ENCODE results near the gene SEPTIN11.
A peak's percentile ranks its signal among the peaks of the same experiment; 100 is the strongest.

The SEPTIN11 gene

GRCh38 chr4:76949276-76950051 lies at the start of gene SEPTIN11:
Gene SEPTIN11 (plus strand): TSS chr4:76949752. CDS start chr4:76949904, 152 bp downstream.
- Histone ChIP-seq H3K9me3 (no peaks in the 10 kb centered on the region), H3K27me3 (ENCODE audit: low read depth) (no peaks in the 10 kb centered on the region), H3K36me3 (replicated peaks) (no peaks in the 10 kb centered on the region), H3K4me1 (peaks cover 30% of the 10 kb centered on the region), H3K4me3 (peak within 1 kb of the TSS; percentile 70)
- in situ Hi-C loops (cut with MboI; ENCODE audit: low sequenced_read_pairs): no loop called here
- peak; percentile 90 to 96 for DNase-seq (ENCODE audit: low spot score in 2 of 2)

GRCh38 chr4:76902233-76902890 lies 47.2 kb upstream of the SEPTIN11 start:
- Histone ChIP-seq H3K27me3 (ENCODE audit: low read depth) (peaks cover 9% of the 10 kb centered on the region), H3K36me3 (replicated peaks) (no peaks in the 10 kb centered on the region)

GRCh38 chr4:76904646-76905190 lies 44.8 kb upstream of the SEPTIN11 start:
- no peaks in the 10 kb centered on the region for H3K9me3 ChIP-seq
- no peaks in the 10 kb centered on the region for H3K36me3 ChIP-seq (replicated peaks)
- DNase-seq (ENCODE audit: low spot score in 2 of 2): no peak
- H3K27me3 ChIP-seq (ENCODE audit: low read depth): peaks cover 4% of the 10 kb centered on the region
- H3K4me1 ChIP-seq: no peaks in the 10 kb centered on the region
- H3K4me3 ChIP-seq: no peak overlapping the region
- in situ Hi-C loops (cut with MboI; ENCODE audit: low sequenced_read_pairs): no loop called here

More at GRCh38 chr4:76902233-76902890, 47.2 kb upstream of the SEPTIN11 start:
- Histone ChIP-seq H3K4me1 (no peaks in the 10 kb centered on the region), H3K4me3 (no peak overlapping the region), H3K9me3 (no peaks in the 10 kb centered on the region)
- no peak for DNase-seq (ENCODE audit: low spot score in 2 of 2)
- in situ Hi-C loops (cut with MboI; ENCODE audit: low sequenced_read_pairs): no loop called here

- in situ Hi-C loops (cut with MboI; ENCODE audit: low sequenced_read_pairs): no loop called here
- DNase-seq (ENCODE audit: low spot score in 2 of 2): no peak
- no peaks in the 10 kb centered on the region for H3K9me3 ChIP-seq
- no peaks in the 10 kb centered on the region; the same call in none of the 2 replicates for H3K27me3 ChIP-seq (ENCODE audit: low read depth)
- no peak overlapping the region for H3K4me3 ChIP-seq
- no peaks in the 10 kb centered on the region for H3K36me3 ChIP-seq (replicated peaks)
- H3K4me1 ChIP-seq: no peaks in the 10 kb centered on the region
These were observed 44.0 kb upstream of the SEPTIN11 start for GRCh38 chr4:76905521-76905920.

GRCh38 chr4:76909711-76910110 lies 39.8 kb upstream of the SEPTIN11 start:
- in situ Hi-C loops (cut with MboI; ENCODE audit: low sequenced_read_pairs): no loop called here
- Histone ChIP-seq H3K4me1 (no peaks in the 10 kb centered on the region), H3K9me3 (no peaks in the 10 kb centered on the region), H3K36me3 (replicated peaks) (no peaks in the 10 kb centered on the region), H3K4me3 (no peak overlapping the region), H3K27me3 (ENCODE audit: low read depth) (peaks cover 2% of the 10 kb centered on the region)
- no peak for DNase-seq (ENCODE audit: low spot score in 2 of 2)

GRCh38 chr4:76920715-76921114 lies 28.8 kb upstream of the SEPTIN11 start:
- Histone ChIP-seq H3K4me3 (no peak overlapping the region), H3K9me3 (no peaks in the 10 kb centered on the region), H3K36me3 (replicated peaks) (no peaks in the 10 kb centered on the region), H3K4me1 (no peaks in the 10 kb centered on the region), H3K27me3 (ENCODE audit: low read depth) (no peaks in the 10 kb centered on the region; the same call in 1 of the 2 replicates)
- in situ Hi-C loops (cut with MboI; ENCODE audit: low sequenced_read_pairs): no loop called here
- DNase-seq (ENCODE audit: low spot score in 2 of 2): no peak

- in situ Hi-C loops (cut with MboI; ENCODE audit: low sequenced_read_pairs): no loop called here
- Histone ChIP-seq H3K4me3 (no peak overlapping the region), H3K9me3 (no peaks in the 10 kb centered on the region), H3K27me3 (ENCODE audit: low read depth) (no peaks in the 10 kb centered on the region; the same call in 1 of the 2 replicates), H3K36me3 (replicated peaks) (no peaks in the 10 kb centered on the region), H3K4me1 (no peaks in the 10 kb centered on the region)
- no peak for DNase-seq (ENCODE audit: low spot score in 2 of 2)
These were observed 25.8 kb upstream of the SEPTIN11 start for GRCh38 chr4:76923619-76924357.

GRCh38 chr4:76926841-76927240 lies 22.7 kb upstream of the SEPTIN11 start:
- DNase-seq (ENCODE audit: low spot score in 2 of 2): no peak
- in situ Hi-C loops (cut with MboI; ENCODE audit: low sequenced_read_pairs): no loop called here
- H3K27me3 ChIP-seq (ENCODE audit: low read depth): no peaks in the 10 kb centered on the region; the same call in 1 of the 2 replicates
- no peaks in the 10 kb centered on the region for H3K9me3 ChIP-seq
- H3K36me3 ChIP-seq (replicated peaks): no peaks in the 10 kb centered on the region
- H3K4me3 ChIP-seq: no peak overlapping the region
- H3K4me1 ChIP-seq: no peaks in the 10 kb centered on the region

- DNase-seq (ENCODE audit: low spot score in 2 of 2): no peak
- H3K27me3 ChIP-seq (ENCODE audit: low read depth): no peaks in the 10 kb centered on the region
- H3K4me1 ChIP-seq: no peaks in the 10 kb centered on the region
- H3K36me3 ChIP-seq (replicated peaks): no peaks in the 10 kb centered on the region
- in situ Hi-C loops (cut with MboI; ENCODE audit: low sequenced_read_pairs): no loop called here
- H3K4me3 ChIP-seq: no peak overlapping the region
- H3K9me3 ChIP-seq: no peaks in the 10 kb centered on the region
These were observed 18.9 kb upstream of the SEPTIN11 start for GRCh38 chr4:76930685-76931084.

GRCh38 chr4:76931087-76931486 lies 18.5 kb upstream of the SEPTIN11 start:
- H3K4me3 ChIP-seq: no peak overlapping the region
- no peaks in the 10 kb centered on the region for H3K9me3 ChIP-seq
- no peaks in the 10 kb centered on the region for H3K4me1 ChIP-seq
- no peaks in the 10 kb centered on the region for H3K36me3 ChIP-seq (replicated peaks)
- in situ Hi-C loops (cut with MboI; ENCODE audit: low sequenced_read_pairs): no loop called here
- H3K27me3 ChIP-seq (ENCODE audit: low read depth): no peaks in the 10 kb centered on the region
- DNase-seq (ENCODE audit: low spot score in 2 of 2): no peak

GRCh38 chr4:76931576-76932276 lies 17.8 kb upstream of the SEPTIN11 start:
- DNase-seq (ENCODE audit: low spot score in 2 of 2): no peak
- no peak overlapping the region for H3K4me3 ChIP-seq
- H3K36me3 ChIP-seq (replicated peaks): no peaks in the 10 kb centered on the region
- H3K9me3 ChIP-seq: no peaks in the 10 kb centered on the region
- in situ Hi-C loops (cut with MboI; ENCODE audit: low sequenced_read_pairs): no loop called here
- no peaks in the 10 kb centered on the region for H3K4me1 ChIP-seq
- no peaks in the 10 kb centered on the region for H3K27me3 ChIP-seq (ENCODE audit: low read depth)

GRCh38 chr4:76939184-76939583 lies 10.4 kb upstream of the SEPTIN11 start:
- no peaks in the 10 kb centered on the region for H3K27me3 ChIP-seq (ENCODE audit: low read depth)
- in situ Hi-C loops (cut with MboI; ENCODE audit: low sequenced_read_pairs): no loop called here
- H3K4me3 ChIP-seq: no peak overlapping the region
- DNase-seq (ENCODE audit: low spot score in 2 of 2): no peak
- no peaks in the 10 kb centered on the region for H3K36me3 ChIP-seq (replicated peaks)
- H3K4me1 ChIP-seq: peaks cover 5% of the 10 kb centered on the region; the same call in 1 of the 2 replicates
- H3K9me3 ChIP-seq: no peaks in the 10 kb centered on the region

GRCh38 chr4:76943129-76943620 lies 6.4 kb upstream of the SEPTIN11 start:
- Histone ChIP-seq H3K9me3 (no peaks in the 10 kb centered on the region), H3K27me3 (ENCODE audit: low read depth) (no peaks in the 10 kb centered on the region), H3K4me1 (peaks cover 10% of the 10 kb centered on the region), H3K4me3 (no peak overlapping the region), H3K36me3 (replicated peaks) (no peaks in the 10 kb centered on the region)
- in situ Hi-C loops (cut with MboI; ENCODE audit: low sequenced_read_pairs): no loop called here
- DNase-seq (ENCODE audit: low spot score in 2 of 2): no peak

All from HAP-1 (cell line).